AG08396 (cell line): ENCODE results near the gene UQCRFS1.
A peak's percentile ranks its signal among the peaks of the same experiment; 100 is the strongest.
"Not testable (repeated sequence)": the region's sequence is repeated elsewhere in the genome, so short reads cannot be mapped to it uniquely, and the experiment has no call there.

Experiments
- DNase-seq: peaks from one replicate; pipeline ENCODE4 v3.0.0; 2012; ENCODE audit warnings: low spot score, mixed read lengths

Gene UQCRFS1

DNA sequence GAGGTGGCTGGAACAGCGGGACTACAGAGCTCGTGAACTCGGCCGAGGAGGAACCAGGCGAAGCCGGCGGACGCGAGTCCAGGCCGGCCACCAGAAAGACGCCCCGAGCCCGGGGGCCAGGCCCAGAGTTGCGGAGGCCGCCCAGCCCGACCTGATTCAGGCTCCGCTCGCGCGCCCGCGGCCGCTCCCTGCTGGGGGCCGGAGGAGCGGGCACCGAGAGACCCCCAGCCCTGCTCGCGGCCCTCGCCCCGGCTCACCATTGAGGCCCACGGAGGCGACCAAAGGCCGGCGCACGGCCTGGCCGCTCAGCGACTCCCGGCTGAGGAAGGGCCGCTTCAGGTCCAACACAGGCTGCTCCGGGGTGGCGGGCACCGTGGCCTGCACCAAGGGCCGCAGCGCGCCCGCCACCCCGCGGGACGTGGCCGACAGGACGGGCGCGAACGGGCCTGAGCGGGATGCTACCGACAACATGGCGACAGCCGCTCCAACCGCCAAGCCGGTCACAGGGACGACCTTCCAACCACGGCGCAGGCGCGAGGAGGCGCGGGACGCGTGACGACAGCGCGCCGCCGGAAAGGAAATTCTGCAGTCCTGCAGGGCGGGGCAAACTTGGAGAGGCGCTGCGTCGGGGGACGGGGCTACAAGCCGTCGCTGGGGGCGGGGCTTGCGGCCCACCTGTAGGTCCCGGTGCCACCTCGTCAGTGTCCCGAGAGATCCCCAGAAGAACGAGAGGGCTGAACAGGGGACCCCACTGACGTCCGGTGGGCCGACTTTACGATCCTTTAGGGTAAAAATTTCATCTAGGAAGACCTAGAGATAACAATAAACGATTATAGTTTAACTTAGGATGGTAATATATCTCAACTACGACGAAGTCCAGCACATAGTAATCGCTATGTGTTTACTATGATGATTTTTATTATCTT, at the start of gene UQCRFS1:
UQCRFS1 (minus strand) TSS at position 504 of the 926 bp plus-strand sequence; CDS start at position 471, 33 bp downstream.
- DNase-seq = peak; percentile 97

DNA sequence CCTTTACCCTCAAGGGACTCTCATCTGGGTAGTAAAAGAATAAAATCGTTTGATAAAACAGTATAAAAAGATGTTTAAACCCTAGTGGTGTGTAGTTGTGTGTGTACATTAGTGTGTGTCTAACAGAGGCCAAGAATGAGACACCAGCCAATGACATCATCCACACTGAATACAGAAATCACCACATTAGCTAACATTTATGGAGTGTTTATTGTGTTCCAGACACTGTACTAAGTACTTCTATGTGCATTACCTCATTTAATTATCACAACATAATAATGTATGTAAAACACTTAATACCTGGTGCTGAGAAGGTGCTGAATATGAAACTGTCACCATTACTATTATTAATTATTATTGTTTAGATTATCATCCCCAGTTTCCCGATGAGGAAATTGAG, 49.1 kb upstream of the UQCRFS1 start:
- DNase-seq = no peak

DNA sequence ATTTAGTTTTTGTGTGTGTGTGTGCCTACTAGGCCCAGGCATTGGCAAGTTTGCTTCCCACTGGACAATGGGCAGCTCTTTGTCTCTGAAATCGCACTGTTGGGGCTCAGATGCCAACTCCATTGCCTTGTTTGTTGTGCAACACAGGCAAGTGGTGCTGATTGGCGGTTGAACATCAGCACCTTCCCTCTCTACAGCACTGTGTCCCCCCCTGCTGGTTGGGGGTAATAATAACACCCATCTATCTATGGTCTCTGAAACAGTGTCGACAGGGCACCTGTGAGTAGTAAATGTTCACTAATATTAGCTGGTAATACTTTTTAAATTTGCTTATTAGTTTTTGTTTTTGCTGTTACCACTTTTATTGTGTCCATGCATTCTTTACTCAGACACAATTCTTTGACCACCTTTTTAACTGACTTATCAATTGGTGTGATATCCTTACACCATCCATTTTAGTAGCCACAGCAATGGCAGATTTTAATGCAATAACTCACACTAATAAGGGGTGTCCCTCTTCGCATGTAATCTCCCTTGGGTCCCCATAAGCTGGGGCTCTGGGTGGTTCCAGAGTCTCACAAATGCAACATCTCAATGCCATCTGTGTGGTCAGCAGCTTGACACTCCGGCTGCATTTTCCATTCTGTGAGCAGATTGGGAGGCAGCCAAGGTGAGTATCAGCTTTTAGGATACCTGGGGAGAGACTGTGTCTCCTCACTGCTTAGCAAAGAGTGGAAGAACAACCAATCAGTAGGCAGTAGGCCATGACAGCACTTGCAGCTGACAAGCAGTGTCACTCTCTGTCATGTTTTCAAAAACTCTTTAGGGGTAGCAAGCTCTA, 47.7 kb upstream of the UQCRFS1 start:
- DNase-seq = peak; percentile 40

DNA sequence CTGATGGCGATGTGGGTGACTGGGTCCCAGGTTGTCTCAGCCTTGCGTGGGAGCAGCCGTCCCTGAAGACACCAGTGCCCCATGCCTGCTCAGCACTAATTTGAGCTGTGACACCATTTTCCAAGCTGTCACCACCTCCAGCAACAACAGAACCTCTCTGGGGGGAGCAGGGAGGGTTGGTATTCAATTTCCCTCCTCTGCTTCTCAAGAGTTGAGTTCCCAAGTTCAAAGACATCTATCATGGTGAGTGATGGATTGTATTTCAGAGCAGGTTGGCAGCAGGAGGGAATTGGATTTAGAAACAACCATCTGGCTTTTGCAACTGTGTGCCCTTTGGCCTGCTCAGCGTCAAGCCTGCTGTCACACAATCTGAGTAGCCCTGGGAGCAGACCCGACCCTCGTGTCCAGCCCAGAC, 46.9 kb upstream of the UQCRFS1 start:
- no peak for DNase-seq

GRCh38 chr19:29259153-29259552, 46.2 kb upstream of the UQCRFS1 start:
- no peak for DNase-seq

DNA sequence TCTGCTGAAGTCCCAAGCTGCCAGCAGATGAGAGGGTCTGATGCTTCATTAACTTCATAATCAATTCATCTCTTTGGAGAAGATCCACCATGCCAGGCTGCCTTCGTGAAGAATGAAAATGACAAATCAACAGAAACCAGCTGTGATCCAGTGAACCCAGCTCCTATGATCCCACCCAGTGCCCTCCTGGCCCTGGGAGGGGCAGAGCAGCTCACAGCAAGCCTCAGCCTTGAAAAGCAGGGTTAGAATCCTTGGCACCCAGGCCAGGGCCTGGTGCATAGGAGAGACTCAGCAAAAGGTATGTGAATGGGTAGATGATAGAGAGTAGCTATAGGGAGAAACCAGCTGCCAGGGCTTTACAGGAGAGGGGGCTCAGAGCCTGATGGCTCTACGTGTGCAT, 43.6 kb upstream of the UQCRFS1 start:
- DNase-seq = no peak

GRCh38 chr19:29255912-29256311, 43.0 kb upstream of the UQCRFS1 start:
- no peak for DNase-seq

DNA sequence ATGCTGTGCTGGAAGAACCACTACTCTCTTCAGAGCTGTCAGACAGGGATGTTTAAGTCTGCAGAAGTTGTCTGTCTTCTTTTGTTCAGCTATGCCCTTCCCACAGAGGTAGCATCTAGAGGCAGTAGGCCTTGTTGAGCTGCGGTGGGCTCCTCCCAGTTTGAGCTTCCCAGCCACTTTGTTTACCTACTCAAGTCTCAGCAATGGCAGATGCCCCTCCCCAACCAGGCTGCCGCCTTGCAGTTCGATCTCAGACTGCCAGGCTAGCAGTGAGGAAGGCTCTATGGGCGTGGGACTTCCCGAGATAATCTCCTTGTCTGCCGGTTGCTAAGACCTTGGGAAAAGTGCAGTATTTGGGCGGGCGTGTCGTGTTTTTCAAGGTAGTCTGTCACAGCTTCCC, 42.1 kb upstream of the UQCRFS1 start:
- DNase-seq = no peak

GRCh38 chr19:29249798-29250197, 36.8 kb upstream of the UQCRFS1 start:
- not testable (repeated sequence) for DNase-seq

DNA sequence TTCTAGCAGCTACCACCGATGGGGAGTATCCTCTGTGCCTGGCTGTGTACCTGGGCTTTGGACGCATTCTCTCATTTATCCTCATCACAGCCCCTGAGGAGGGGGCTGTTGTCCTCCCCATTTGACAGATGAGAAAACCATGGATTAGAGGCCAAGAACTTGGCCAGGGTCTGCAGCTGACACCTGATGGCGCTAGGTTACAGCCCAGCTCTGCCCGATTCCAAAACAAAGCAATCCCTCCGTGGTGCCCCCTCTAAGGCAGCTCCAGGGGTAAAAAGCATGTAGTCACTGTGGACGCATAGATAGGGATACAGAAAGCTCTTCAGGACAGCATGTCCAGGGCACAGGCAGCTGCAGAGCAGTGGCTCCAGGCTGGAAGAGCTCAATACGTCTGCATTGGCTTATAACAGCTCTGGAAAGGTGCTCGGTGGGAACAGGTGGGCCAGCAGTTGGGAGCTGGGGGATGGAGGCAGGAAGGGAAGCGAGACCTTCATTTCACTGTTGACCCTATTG, 35.4 kb upstream of the UQCRFS1 start:
- DNase-seq = no peak

GRCh38 chr19:29247872-29248271, 34.9 kb upstream of the UQCRFS1 start:
- DNase-seq = no peak

- DNase-seq = no peak
These were observed 34.5 kb upstream of the UQCRFS1 start for GRCh38 chr19:29247471-29247870.

GRCh38 chr19:29247051-29247450, 34.1 kb upstream of the UQCRFS1 start:
- DNase-seq = no peak

- no peak for DNase-seq
These were observed 32.3 kb upstream of the UQCRFS1 start for GRCh38 chr19:29245215-29245614.

GRCh38 chr19:29241324-29241723, 28.4 kb upstream of the UQCRFS1 start:
- no peak for DNase-seq

DNA sequence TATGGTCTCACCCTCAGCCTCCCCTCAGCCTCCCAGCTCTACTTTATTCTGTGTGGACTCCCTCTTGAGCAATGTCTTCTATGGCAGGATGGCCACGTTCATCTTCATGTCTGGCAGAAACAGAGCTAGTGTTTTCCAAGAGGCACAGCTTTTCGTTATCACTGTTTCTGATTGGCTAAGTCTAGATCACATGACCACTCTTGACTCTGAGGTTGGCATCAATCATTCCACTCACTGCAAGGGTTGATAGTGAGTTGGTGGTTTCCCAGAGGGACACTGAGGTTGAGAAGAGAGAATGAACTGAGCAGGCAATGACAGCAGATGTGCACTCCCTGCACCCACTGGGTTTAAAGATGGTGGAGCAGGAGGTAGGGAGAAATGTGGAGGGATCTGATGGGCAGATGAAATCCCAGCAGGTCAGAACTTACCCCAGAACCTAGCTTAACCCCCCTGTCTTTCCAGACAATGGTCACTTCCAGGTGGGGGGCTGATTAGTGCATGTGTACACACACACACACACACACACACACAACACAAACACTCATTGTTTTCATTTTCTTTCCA, 26.3 kb upstream of the UQCRFS1 start:
- no peak for DNase-seq

DNA sequence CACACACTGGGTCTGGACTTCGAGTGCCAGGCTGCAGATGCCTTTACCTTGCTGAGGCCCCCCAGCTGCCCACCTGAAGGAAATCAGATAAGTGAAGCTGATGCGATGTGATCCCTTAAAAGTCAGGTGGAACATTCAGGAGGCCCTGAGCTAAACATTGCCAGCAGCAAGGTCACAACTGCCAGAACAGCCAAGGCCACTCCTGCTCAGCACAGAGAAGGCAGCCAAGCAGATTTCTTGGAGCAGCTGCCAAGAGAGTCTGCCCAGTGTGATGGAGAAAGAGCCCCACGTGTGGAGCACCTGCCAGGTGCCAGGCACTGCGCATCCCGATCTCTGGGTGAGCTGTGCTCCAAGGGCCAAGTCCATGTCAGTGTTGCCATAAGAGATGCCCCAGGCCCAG, 20.6 kb upstream of the UQCRFS1 start:
- no peak for DNase-seq

DNA sequence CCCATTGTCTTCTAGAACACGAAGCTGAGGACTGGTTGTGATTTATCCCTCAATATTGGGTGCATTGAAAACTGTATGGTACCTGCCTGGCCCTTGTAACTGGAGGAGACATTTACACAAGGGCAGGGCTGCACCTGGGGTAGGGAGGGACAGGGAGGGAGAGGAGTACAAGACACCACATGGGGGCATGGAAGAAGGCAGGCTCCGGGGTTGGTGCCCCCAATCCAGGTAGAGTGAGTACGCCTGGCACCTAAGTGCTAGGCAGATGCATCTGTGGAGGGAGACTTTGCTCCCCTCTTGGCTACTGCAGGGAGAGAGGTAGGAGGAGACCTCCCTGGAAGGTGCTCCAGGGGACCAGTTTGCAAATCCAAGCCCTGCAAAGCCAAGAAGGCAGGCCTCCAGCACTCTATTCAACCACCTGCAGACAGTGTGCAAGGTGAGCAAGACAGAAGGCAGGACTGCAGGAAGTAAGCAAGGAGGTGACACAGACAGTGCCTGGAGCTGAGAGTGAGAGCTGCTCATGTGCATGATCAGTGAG, 19.4 kb upstream of the UQCRFS1 start:
- no peak for DNase-seq

GRCh38 chr19:29231306-29231705, 18.4 kb upstream of the UQCRFS1 start:
- DNase-seq = not testable (repeated sequence)

DNA sequence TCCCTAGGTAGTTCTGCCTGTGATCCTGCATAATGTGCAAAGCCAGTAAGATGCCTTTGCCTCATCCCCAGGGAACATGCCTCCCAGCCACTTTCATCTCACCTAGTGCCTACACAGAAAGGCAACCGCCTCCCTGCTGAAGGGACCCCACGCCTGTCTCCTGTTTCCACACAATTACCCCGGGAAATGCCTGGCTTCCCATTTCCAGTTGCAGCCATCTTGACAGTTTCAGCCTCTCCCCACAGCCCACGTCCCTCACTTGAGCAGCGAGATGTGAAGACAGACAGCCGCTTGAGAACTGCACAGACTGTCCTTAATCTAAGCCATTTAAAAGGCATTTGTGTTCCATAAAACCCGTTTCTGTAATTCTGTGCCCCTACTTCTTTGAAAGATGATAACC, 4.7 kb upstream of the UQCRFS1 start:
- no peak for DNase-seq

DNA sequence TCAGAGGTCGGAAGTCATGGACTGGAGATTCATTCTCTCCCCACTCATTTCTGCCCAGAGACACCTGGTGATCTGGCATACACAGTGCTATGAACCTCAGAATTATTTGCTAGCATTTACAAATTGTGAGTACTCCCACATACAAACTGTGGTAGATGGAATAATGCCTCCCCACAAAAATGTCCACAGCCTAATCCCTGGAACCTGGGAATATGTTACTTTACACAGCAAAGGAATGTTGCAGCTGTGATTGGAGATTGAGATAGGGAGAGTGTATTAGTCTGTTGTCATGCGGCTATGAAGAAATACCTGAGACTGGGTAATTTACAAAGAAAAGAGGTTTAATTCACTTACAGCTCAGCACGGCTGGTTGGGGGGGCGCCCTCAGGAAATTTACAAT, 3.1 kb upstream of the UQCRFS1 start:
- DNase-seq = no peak

GRCh38 chr19:29215322-29215845, 2.4 kb upstream of the UQCRFS1 start:
- no peak for DNase-seq
